Retinal pigment epithelial cell (primary cell): ENCODE results near the gene PTPRT.

ENCODE experiments used
- DNase-seq: peaks from one replicate; pipeline ENCODE4 v3.0.0-alpha.2; 2010; ENCODE audit warnings: low read depth
- H3K4me3 ChIP-seq: 2 replicates; pipeline ENCODE4 v1.5.1; 2011; ENCODE audit warnings: mild to moderate bottlenecking, low read length, control low read depth, moderate library complexity
- CTCF ChIP-seq: conservative IDR thresholded peaks from 2 replicates; pipeline ENCODE4 v1.5.1; 2011; ENCODE audit warnings: low read depth, low read length, control low read depth, inconsistent platforms

PTPRT gene

GRCh38 chr20:42949950-42950349 lies 239.8 kb downstream of the PTPRT start:
- DNase-seq = no peak
- no peak overlapping the region for H3K4me3 ChIP-seq
- TF ChIP-seq CTCF = no peak

GRCh38 chr20:42945234-42945994 lies 244.3 kb downstream of the PTPRT start:
- no peak for TF ChIP-seq CTCF
- DNase-seq = no peak
- no peak overlapping the region for H3K4me3 ChIP-seq

GRCh38 chr20:42941629-42942028 lies 248.1 kb downstream of the PTPRT start:
- no peak for DNase-seq
- no peak overlapping the region for H3K4me3 ChIP-seq
- TF ChIP-seq CTCF = no peak

- DNase-seq = no peak
- no peak overlapping the region for H3K4me3 ChIP-seq
- TF ChIP-seq CTCF = no peak
These were observed 251.1 kb downstream of the PTPRT start for GRCh38 chr20:42938441-42939205.

- no peak overlapping the region for H3K4me3 ChIP-seq
- TF ChIP-seq CTCF = no peak
- DNase-seq = no peak
These were observed 253.2 kb downstream of the PTPRT start for GRCh38 chr20:42936482-42936881.

GRCh38 chr20:42924215-42924614 lies 265.5 kb downstream of the PTPRT start:
- no peak for DNase-seq
- H3K4me3 ChIP-seq = no peak overlapping the region
- no peak for TF ChIP-seq CTCF
